GM23248 (cell line): ENCODE measurements around the gene DIPK2A. TPM values are rescaled to one million over a fixed set of nuclear protein-coding genes. Genes with fewer than 3 reads are reported as not detected.

ENCODE experiments used
- DNase-seq: peaks from one replicate; pipeline ENCODE4 v3.0.0-alpha.2; 2015
- H2AFZ ChIP-seq: fragments of 200-600 bp; sonication (generic); 2 replicates; pipeline ENCODE4 v1.6.1; 2016; ENCODE audit warnings: antibody characterized with exemption
- H3F3A ChIP-seq: fragments of 200-600 bp; sonication (generic); 2 replicates; pipeline ENCODE4 v1.6.1; 2016; ENCODE audit warnings: mild to moderate bottlenecking, antibody characterized with exemption, mixed run types; ENCODE audit not compliant: insufficient read depth
- H3K27ac ChIP-seq: fragments of 200-600 bp; sonication (generic); 2 replicates; pipeline ENCODE4 v1.5.1; 2016; ENCODE audit warnings: mild to moderate bottlenecking
- H3K27me3 ChIP-seq: fragments of 200-600 bp; sonication (generic); replicated peaks from 2 replicates; pipeline ENCODE4 v1.6.1; 2016; ENCODE audit warnings: mild to moderate bottlenecking; ENCODE audit not compliant: insufficient read depth
- H3K36me3 ChIP-seq: fragments of 200-600 bp; sonication (generic); 2 replicates; pipeline ENCODE4 v1.6.1; 2016; ENCODE audit warnings: low read depth, mild to moderate bottlenecking
- H3K4me1 ChIP-seq: fragments of 200-600 bp; sonication (generic); 2 replicates; pipeline ENCODE4 v1.6.1; 2016; ENCODE audit warnings: mild to moderate bottlenecking; ENCODE audit not compliant: insufficient read depth
- H3K4me2 ChIP-seq: fragments of 200-600 bp; sonication (generic); one replicate; pipeline ENCODE4 v1.6.1; 2016; ENCODE audit warnings: mild to moderate bottlenecking; ENCODE audit not compliant: unreplicated experiment
- H3K4me3 ChIP-seq: fragments of 200-600 bp; sonication (generic); 2 replicates; pipeline ENCODE4 v1.5.1; 2016; ENCODE audit warnings: mild to moderate bottlenecking
- H3K79me2 ChIP-seq: fragments of 200-600 bp; sonication (generic); 2 replicates; pipeline ENCODE4 v1.6.1; 2016; ENCODE audit warnings: mild to moderate bottlenecking; ENCODE audit not compliant: insufficient read depth
- H3K9ac ChIP-seq: fragments of 200-600 bp; sonication (generic); 2 replicates; pipeline ENCODE4 v1.6.1; 2016; ENCODE audit warnings: mild to moderate bottlenecking
- H3K9me2 ChIP-seq: fragments of 200-600 bp; sonication (generic); 2 replicates; pipeline ENCODE4 v1.6.1; 2016; ENCODE audit warnings: mixed run types, mild to moderate bottlenecking, moderate library complexity; ENCODE audit not compliant: insufficient read depth
- H3K9me3 ChIP-seq: fragments of 200-600 bp; sonication (generic); one replicate; pipeline ENCODE4 v1.6.1; 2017; ENCODE audit warnings: low read depth
- H4K20me1 ChIP-seq: fragments of 200-600 bp; sonication (generic); 2 replicates; pipeline ENCODE4 v1.6.0; 2016; ENCODE audit not compliant: insufficient read depth
- EZH2 ChIP-seq: fragments of 200-600 bp; sonication (generic); IDR thresholded peaks from 2 replicates; pipeline ENCODE4 v1.6.1; 2018; ENCODE audit warnings: antibody characterized with exemption, mild to moderate bottlenecking; ENCODE audit not compliant: insufficient read depth, poor library complexity, severe bottlenecking
- EZH2phosphoT487 ChIP-seq: fragments of 200-600 bp; sonication (generic); IDR thresholded peaks from 2 replicates; pipeline ENCODE4 v1.6.1; 2018; ENCODE audit warnings: antibody characterized with exemption, moderate library complexity, mild to moderate bottlenecking, low read depth; ENCODE audit not compliant: insufficient read depth
- WGBS, 2 experiments: methylation state at CpG; one replicate each; pipeline ENCODE4 v1.1.6; 2015 to 2017; ENCODE audit warnings: low lambda C conversion rate in 2 of 2, low coverage in 1 of 2; ENCODE audit errors: missing lambda C conversion rate in 2 of 2; 5-methylcytosine and 5-hydroxymethylcytosine counted together
- in situ Hi-C: fragments of 300-500 bp; cut with MboI; formaldehyde crosslinking; loops from 2 replicates; pipeline ENCODE4 v1.15.0; 2020
- polyA plus RNA-seq: library from polyadenylated mRNA; unstranded; fragments of >200 nt; fragmentation: Nextera tagmentation; extraction: Ambion mirVana; gene quantifications from 2 replicates; pipeline ENCODE4 v1.2.1, GENCODE V29; 2016
- total RNA-seq: library from RNA; depleted of rRNA; stranded (reverse); fragments of >200 nt; shearing (Covaris generic); gene quantifications from 2 replicates; pipeline ENCODE4 v1.2.3, GENCODE V29; 2014; rRNA removed

The DIPK2A gene, protein sequence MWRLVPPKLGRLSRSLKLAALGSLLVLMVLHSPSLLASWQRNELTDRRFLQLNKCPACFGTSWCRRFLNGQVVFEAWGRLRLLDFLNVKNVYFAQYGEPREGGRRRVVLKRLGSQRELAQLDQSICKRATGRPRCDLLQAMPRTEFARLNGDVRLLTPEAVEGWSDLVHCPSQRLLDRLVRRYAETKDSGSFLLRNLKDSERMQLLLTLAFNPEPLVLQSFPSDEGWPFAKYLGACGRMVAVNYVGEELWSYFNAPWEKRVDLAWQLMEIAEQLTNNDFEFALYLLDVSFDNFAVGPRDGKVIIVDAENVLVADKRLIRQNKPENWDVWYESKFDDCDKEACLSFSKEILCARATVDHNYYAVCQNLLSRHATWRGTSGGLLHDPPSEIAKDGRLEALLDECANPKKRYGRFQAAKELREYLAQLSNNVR
- total RNA-seq (17.2 and 17.8 TPM in 2 replicates), polyA plus RNA-seq (10.5 and 12.3 TPM in 2 replicates)

GRCh38 chr3:143971359-143972154, at the start of gene DIPK2A:
DIPK2A (plus strand) TSS chr3:143971823; CDS start chr3:143972333, 510 bp downstream.
- peak; percentile 96 for DNase-seq
- H3K27ac ChIP-seq, result peak within 1 kb of the TSS; percentile 84
- H3F3A ChIP-seq, result peaks cover 12% of the 10 kb centered on the region; the same call in 1 of the 2 replicates
- H3K4me2 ChIP-seq, result peak within 1 kb of the TSS; percentile 98
- no peaks in the 10 kb centered on the region for H3K9me2 ChIP-seq
- H3K4me3 ChIP-seq, result peak within 1 kb of the TSS; percentile 99
- H3K36me3 ChIP-seq, result no peaks in the 10 kb centered on the region
- TF ChIP-seq EZH2 (no peak), EZH2phosphoT487 (no peak)
- no peaks in the 10 kb centered on the region for H3K27me3 ChIP-seq
- no peaks in the 10 kb centered on the region for H4K20me1 ChIP-seq
- H2AFZ ChIP-seq, result peak within 1 kb of the TSS; percentile 99
- H3K4me1 ChIP-seq, result peaks cover 30% of the 10 kb centered on the region
- peaks cover 39% of the 10 kb centered on the region for H3K79me2 ChIP-seq
- in situ Hi-C loops, result no loop called here
- WGBS, 2 experiments, result 1% methylated on average over 64 to 67 of the region's 71 CpGs
- H3K9me3 ChIP-seq, result no peaks in the 10 kb centered on the region
- peak within 1 kb of the TSS; percentile 88 for H3K9ac ChIP-seq

- Histone ChIP-seq H3K9me3 (no peaks in the 10 kb centered on the region), H4K20me1 (no peaks in the 10 kb centered on the region), H3K36me3 (no peaks in the 10 kb centered on the region), H3K9ac (no peak overlapping the region), H3K4me3 (no peak overlapping the region), H3K9me2 (no peaks in the 10 kb centered on the region), H3F3A (no peaks in the 10 kb centered on the region), H3K4me1 (no peaks in the 10 kb centered on the region), H3K79me2 (no peaks in the 10 kb centered on the region), H3K27ac (no peak overlapping the region), H3K4me2 (no peak overlapping the region), H3K27me3 (no peaks in the 10 kb centered on the region), H2AFZ (no peak overlapping the region)
- no peak for DNase-seq
- TF ChIP-seq EZH2phosphoT487 (no peak), EZH2 (no peak)
- 77 to 79% methylated on average over 9 of the region's 9 CpGs for WGBS, 2 experiments
- in situ Hi-C loops, result no loop called here
Measured at GRCh38 chr3:143924522-143925285, 46.9 kb upstream of the DIPK2A start.

- Histone ChIP-seq H3K4me2 (no peak overlapping the region), H3K9me2 (no peaks in the 10 kb centered on the region), H4K20me1 (no peaks in the 10 kb centered on the region), H3K9ac (no peak overlapping the region), H3F3A (no peaks in the 10 kb centered on the region), H3K9me3 (no peaks in the 10 kb centered on the region), H3K36me3 (no peaks in the 10 kb centered on the region), H3K4me1 (no peaks in the 10 kb centered on the region), H3K4me3 (no peak overlapping the region), H3K27me3 (no peaks in the 10 kb centered on the region), H2AFZ (no peak overlapping the region), H3K79me2 (no peaks in the 10 kb centered on the region), H3K27ac (no peak overlapping the region)
- no peak for DNase-seq
- in situ Hi-C loops, result no loop called here
- 58 to 76% methylated on average over 1 of the region's 1 CpG for WGBS, 2 experiments
- no peak for TF ChIP-seq EZH2phosphoT487
Measured at GRCh38 chr3:143928056-143928455, 43.6 kb upstream of the DIPK2A start.

GRCh38 chr3:143928541-143929255, 42.9 kb upstream of the DIPK2A start:
- H3K36me3 ChIP-seq, result no peaks in the 10 kb centered on the region
- H3K27me3 ChIP-seq, result no peaks in the 10 kb centered on the region
- in situ Hi-C loops, result no loop called here
- H3K9me3 ChIP-seq, result no peaks in the 10 kb centered on the region
- H2AFZ ChIP-seq, result no peak overlapping the region
- WGBS, 2 experiments, result 77 to 80% methylated on average over 3 of the region's 3 CpGs
- H3K27ac ChIP-seq, result no peak overlapping the region
- no peak overlapping the region for H3K9ac ChIP-seq
- no peaks in the 10 kb centered on the region for H3F3A ChIP-seq
- H3K4me1 ChIP-seq, result no peaks in the 10 kb centered on the region
- no peaks in the 10 kb centered on the region for H3K9me2 ChIP-seq
- DNase-seq, result no peak
- no peak overlapping the region for H3K4me3 ChIP-seq
- TF ChIP-seq EZH2 (no peak), EZH2phosphoT487 (no peak)
- H4K20me1 ChIP-seq, result no peaks in the 10 kb centered on the region
- no peaks in the 10 kb centered on the region for H3K79me2 ChIP-seq
- no peak overlapping the region for H3K4me2 ChIP-seq
